Ascending aorta (tissue), 2 donors: ENCODE results near the gene SF3B2. TPM values are rescaled to one million over a fixed set of nuclear protein-coding genes. Genes with fewer than 3 reads are reported as not detected.

Experiments used
- DNase-seq, 2 donors: peaks; one replicate each; pipeline ENCODE4 v3.0.0-alpha.2; 2019; ENCODE audit warnings: low spot score in 2 of 2
- H3K27ac ChIP-seq, 2 donors: fragments of 200-600 bp; sonication (generic); one replicate each; pipeline ENCODE4 v1.5.1; 2016 to 2017; ENCODE audit warnings: mild to moderate bottlenecking in 1 of 2
- H3K27me3 ChIP-seq: fragments of 200-600 bp; sonication (generic); one replicate; pipeline ENCODE4 v1.5.1; 2017
- H3K36me3 ChIP-seq, 2 donors: fragments of 200-600 bp; sonication (generic); one replicate each; pipeline ENCODE4 v1.5.1; 2016
- H3K4me1 ChIP-seq, 2 donors: fragments of 200-600 bp; sonication (generic); one replicate each; pipeline ENCODE4 v1.5.1; 2016 to 2017; ENCODE audit warnings: mild to moderate bottlenecking in 1 of 2
- H3K4me3 ChIP-seq, 2 donors: fragments of 200-600 bp; sonication (generic); one replicate each; pipeline ENCODE4 v1.5.1; 2016 to 2017; ENCODE audit warnings: mild to moderate bottlenecking in 1 of 2
- H3K9me3 ChIP-seq, 2 donors: fragments of 200-600 bp; sonication (generic); one replicate each; pipeline ENCODE4 v1.5.1; 2016
- intact Hi-C: fragments of 100-400 bp; cut with DNase I; formaldehyde crosslinking; loops from one replicate; pipeline ENCODE4 v1.15.1; 2023
- total RNA-seq: library from RNA; depleted of rRNA; stranded (reverse); fragments of >200 nt; gene quantifications from one replicate; pipeline ENCODE4 v1.1.0, GENCODE V29; 2016
- TF ChIP-seq, protein P1 (sequence below), 3 experiments: fragments of 200-600 bp in 2 of 3; fragments of 450-650 bp in 1 of 3; sonication (generic) in 2 of 3; IDR thresholded peaks; one replicate each; pipeline ENCODE4 v1.5.1; 2016 to 2019; ENCODE audit warnings: antibody characterized with exemption in 3 of 3, mild to moderate bottlenecking in 1 of 3, moderate library complexity in 1 of 3

Gene SF3B2
- total RNA-seq, 1 donor from 2014 or later = 128 TPM

DNA sequence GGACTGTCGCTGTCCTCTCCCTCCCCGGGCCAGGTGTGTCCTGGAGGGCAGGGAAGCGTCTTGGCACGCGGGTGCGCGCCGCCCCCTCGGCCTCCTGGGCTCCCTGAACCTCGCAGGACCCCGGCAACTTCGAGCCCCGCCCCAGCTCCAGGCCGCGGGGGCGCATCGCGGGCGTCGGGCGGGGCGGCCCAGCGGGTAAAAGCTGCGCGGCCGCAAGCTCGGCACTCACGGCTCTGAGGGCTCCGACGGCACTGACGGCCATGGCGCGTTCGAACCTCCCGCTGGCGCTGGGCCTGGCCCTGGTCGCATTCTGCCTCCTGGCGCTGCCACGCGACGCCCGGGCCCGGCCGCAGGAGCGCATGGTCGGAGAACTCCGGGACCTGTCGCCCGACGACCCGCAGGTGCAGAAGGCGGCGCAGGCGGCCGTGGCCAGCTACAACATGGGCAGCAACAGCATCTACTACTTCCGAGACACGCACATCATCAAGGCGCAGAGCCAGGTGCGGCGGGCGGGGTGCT is 40.3 kb upstream of the SF3B2 start, which contains the start of gene CST6:
TSS of gene CST6 (plus strand) at position 224 of the 519 bp plus-strand sequence. CDS start at position 261, 37 bp downstream.
- Histone ChIP-seq H3K27ac (peak within 1 kb of the TSS; percentile 94 to 95), H3K27me3 (no peaks in the 10 kb centered on the region), H3K4me1 (peaks cover 27 to 59% of the 10 kb centered on the region in 2 donors), H3K9me3 (no peaks in the 10 kb centered on the region), H3K4me3 (peak within 1 kb of the TSS; percentile 6 to 8), H3K36me3 (no peaks in the 10 kb centered on the region)
- intact Hi-C loops = no loop called here
- no peak for DNase-seq
- TF ChIP-seq, protein P1, sequence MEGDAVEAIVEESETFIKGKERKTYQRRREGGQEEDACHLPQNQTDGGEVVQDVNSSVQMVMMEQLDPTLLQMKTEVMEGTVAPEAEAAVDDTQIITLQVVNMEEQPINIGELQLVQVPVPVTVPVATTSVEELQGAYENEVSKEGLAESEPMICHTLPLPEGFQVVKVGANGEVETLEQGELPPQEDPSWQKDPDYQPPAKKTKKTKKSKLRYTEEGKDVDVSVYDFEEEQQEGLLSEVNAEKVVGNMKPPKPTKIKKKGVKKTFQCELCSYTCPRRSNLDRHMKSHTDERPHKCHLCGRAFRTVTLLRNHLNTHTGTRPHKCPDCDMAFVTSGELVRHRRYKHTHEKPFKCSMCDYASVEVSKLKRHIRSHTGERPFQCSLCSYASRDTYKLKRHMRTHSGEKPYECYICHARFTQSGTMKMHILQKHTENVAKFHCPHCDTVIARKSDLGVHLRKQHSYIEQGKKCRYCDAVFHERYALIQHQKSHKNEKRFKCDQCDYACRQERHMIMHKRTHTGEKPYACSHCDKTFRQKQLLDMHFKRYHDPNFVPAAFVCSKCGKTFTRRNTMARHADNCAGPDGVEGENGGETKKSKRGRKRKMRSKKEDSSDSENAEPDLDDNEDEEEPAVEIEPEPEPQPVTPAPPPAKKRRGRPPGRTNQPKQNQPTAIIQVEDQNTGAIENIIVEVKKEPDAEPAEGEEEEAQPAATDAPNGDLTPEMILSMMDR (IDR thresholded peaks at IDR 0.05) = no peak

DNA sequence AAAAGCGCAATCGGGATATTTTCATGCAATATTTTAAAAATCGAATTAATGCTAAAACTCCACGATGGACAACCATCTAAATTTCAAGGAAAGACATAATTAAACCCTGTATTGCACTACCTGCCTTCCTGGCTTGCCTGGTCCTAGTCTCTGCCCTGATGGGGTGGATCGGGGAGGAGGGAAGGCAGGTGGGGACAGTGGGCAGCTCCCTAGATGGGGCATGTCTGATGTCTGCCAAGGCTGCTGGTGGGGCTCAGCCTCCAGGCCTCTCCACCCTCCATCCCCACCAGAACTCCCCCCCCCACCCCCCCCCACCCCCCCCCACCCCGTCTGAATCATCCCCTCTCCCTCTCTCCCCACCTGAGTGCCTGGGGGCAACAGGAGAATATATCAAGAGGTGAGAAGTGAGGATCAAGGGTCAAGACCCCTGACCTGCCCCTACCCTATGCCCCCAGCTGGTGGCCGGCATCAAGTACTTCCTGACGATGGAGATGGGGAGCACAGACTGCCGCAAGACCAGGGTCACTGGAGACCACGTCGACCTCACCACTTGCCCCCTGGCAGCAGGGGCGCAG is 39.7 kb upstream of the SF3B2 start:
- Histone ChIP-seq H3K4me1 (peaks cover 27 to 63% of the 10 kb centered on the region in 2 donors), H3K4me3 (peak overlapping the region in 1 of 2 donors; percentile 6), H3K9me3 (no peaks in the 10 kb centered on the region), H3K27ac (peak overlapping the region; percentile 94 to 95), H3K36me3 (no peaks in the 10 kb centered on the region), H3K27me3 (no peaks in the 10 kb centered on the region)
- no peak for DNase-seq
- intact Hi-C loops = no loop called here
- TF ChIP-seq, protein P1 (IDR thresholded peaks at IDR 0.05) = no peak

DNA sequence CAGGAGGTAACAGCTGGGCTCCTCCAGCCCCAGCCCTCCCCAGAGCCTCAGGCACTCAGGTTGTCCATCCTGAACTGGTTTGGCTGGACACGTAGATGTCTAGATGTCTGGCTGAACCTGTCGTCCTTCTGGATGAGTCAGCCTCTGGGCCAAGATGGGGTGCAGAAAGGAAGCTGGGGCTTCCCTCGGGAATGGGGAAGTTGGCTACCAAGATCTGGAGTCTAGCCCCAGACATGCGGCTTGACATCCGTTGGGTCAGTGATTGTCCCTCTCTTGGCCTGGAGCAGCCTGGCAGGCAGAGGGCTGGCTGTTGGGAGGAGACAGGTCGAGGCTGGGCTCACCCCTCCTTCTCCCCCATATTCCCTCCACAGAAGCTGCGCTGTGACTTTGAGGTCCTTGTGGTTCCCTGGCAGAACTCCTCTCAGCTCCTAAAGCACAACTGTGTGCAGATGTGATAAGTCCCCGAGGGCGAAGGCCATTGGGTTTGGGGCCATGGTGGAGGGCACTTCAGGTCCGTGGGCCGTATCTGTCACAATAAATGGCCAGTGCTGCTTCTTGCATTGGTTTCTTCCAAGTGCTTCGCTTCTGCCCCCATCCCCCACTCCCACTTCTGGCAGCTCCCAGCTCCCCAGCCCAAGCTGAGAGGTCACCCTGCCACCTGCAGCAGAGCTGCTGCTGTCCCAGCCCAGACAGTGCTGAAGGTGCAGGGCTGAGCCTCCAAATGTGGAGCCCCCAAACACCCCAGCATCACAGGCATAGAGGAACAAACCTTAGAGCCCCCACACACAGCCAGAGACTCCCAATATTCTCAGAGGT is 39.0 kb upstream of the SF3B2 start:
- no peaks in the 10 kb centered on the region for H3K27me3 ChIP-seq
- intact Hi-C loops = no loop called here
- peaks cover 27 to 63% of the 10 kb centered on the region in 2 donors for H3K4me1 ChIP-seq
- H3K36me3 ChIP-seq = no peaks in the 10 kb centered on the region
- DNase-seq = no peak
- H3K9me3 ChIP-seq = no peaks in the 10 kb centered on the region
- peak overlapping the region; percentile 94 to 95 for H3K27ac ChIP-seq
- no peak overlapping the region for H3K4me3 ChIP-seq
- TF ChIP-seq, protein P1 (IDR thresholded peaks at IDR 0.05) = no peak

DNA sequence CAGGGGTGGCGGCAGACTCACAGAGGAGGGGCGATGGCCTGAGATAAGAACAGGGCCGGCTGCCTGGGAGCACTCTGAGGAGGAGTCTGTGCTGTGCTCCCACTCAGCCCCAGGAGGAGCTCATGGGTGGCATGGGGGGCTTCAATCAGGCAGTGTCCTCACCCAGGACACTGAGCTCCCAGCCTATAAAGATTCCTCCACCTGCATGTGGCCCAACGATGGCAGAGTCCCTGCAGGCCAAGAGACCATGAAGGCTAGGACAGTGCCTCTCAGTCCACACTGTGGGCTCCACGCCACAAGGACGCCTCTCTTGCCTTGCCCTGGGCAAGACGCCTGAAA is 38.4 kb upstream of the SF3B2 start:
- TF ChIP-seq, protein P1 (IDR thresholded peaks at IDR 0.05) = no peak
- intact Hi-C loops = no loop called here
- Histone ChIP-seq H3K36me3 (no peaks in the 10 kb centered on the region), H3K27ac (peak overlapping the region; percentile 94 to 95), H3K4me1 (peaks cover 27 to 60% of the 10 kb centered on the region in 2 donors), H3K27me3 (no peaks in the 10 kb centered on the region), H3K9me3 (no peaks in the 10 kb centered on the region), H3K4me3 (no peak overlapping the region)
- no peak for DNase-seq

DNA sequence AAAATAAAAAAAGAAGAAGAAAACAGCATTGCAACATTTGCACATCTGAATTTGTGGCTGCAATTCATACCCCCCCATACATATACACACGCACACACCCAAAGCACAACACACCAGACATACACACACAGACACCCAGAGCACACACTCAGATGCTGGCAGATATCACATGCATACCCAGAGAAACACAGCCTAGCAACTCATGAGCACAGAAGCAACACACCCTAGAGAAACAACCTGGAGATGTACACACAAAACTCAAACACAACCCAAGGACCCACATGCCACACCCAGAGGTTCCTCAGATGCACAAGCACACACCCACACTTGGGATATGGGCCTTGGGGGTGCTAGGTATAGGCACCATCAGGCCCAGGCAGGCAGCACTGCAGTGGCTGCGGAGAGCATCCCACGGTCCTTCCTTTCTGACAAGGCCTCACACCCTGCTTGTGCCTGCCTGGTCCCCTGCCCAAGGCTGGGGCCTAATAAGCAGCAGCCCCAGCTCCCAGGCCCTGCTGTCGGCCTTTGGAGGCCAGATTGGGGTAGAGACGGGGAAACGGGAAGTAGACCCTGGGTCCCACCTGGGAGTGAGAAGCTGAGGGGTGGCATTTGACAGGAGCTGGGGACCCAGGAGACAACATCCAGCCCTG is 37.2 kb upstream of the SF3B2 start:
- peaks cover 27 to 58% of the 10 kb centered on the region in 2 donors for H3K4me1 ChIP-seq
- no peak for DNase-seq
- intact Hi-C loops = loop anchor here (1.0 kb wide), 1 partner anchor 157 kb away; the partner anchor contains the start of gene CFL1
- no peaks in the 10 kb centered on the region for H3K9me3 ChIP-seq
- H3K4me3 ChIP-seq = no peak overlapping the region
- H3K36me3 ChIP-seq = no peaks in the 10 kb centered on the region
- H3K27ac ChIP-seq = peak overlapping the region; percentile 94 to 95
- no peaks in the 10 kb centered on the region for H3K27me3 ChIP-seq
- TF ChIP-seq, protein P1 (IDR thresholded peaks at IDR 0.05) = no peak
